CD14-positive monocyte (primary cell): ENCODE data around the gene SYNRG. TPM values are rescaled to one million over a fixed set of nuclear protein-coding genes. Genes with fewer than 3 reads are reported as not detected.

ENCODE experiments used
- DNase-seq, 3 donors: peaks; one replicate each; pipeline ENCODE4 v3.0.0-alpha.2; 2011 to 2022
- H2AFZ ChIP-seq: 2 replicates; pipeline ENCODE4 v1.6.0; 2012; ENCODE audit warnings: mild to moderate bottlenecking, low read depth, low read length, inconsistent platforms; ENCODE audit not compliant: insufficient read depth, poor library complexity, severe bottlenecking
- H3K27ac ChIP-seq, 2 donors: 1 replicate in 1 of 2; 2 replicates in 1 of 2; pipeline ENCODE4 v1.5.1; 2012 to 2013; ENCODE audit warnings: low read length in 2 of 2, control low read depth in 1 of 2, inconsistent platforms in 1 of 2, low read depth in 1 of 2, mild to moderate bottlenecking in 1 of 2
- H3K27me3 ChIP-seq, 2 donors: one replicate each; pipeline versions ENCODE4 v1.6.0 to v1.6.1; 2011 to 2013; ENCODE audit warnings: low read length in 2 of 2; ENCODE audit not compliant: control insufficient read depth in 2 of 2, insufficient read depth in 2 of 2
- H3K36me3 ChIP-seq, 2 donors: replicated peaks in 1 of 2; 1 replicate in 1 of 2; 2 replicates in 1 of 2; pipeline versions ENCODE4 v1.5.1 to v1.6.1; 2012 to 2013; ENCODE audit warnings: low read length in 2 of 2, control low read depth in 1 of 2, inconsistent platforms in 1 of 2, mild to moderate bottlenecking in 1 of 2; ENCODE audit not compliant: insufficient read depth in 2 of 2, control insufficient read depth in 1 of 2
- H3K4me1 ChIP-seq, 2 donors: 1 replicate in 1 of 2; 2 replicates in 1 of 2; pipeline versions ENCODE4 v1.5.1 to v1.6.1; 2012 to 2013; ENCODE audit warnings: low read length in 2 of 2, control low read depth in 1 of 2, inconsistent platforms in 1 of 2, mild to moderate bottlenecking in 1 of 2, moderate library complexity in 1 of 2; ENCODE audit not compliant: insufficient read depth in 2 of 2, control insufficient read depth in 1 of 2
- H3K4me2 ChIP-seq: replicated peaks from 2 replicates; pipeline ENCODE3; 2012; ENCODE audit warnings: low read length, moderate library complexity, mild to moderate bottlenecking; ENCODE audit not compliant: poor library complexity, severe bottlenecking; ENCODE audit errors: extremely low read depth
- H3K4me3 ChIP-seq, 3 experiments: fragments of 200-600 bp in 1 of 3; sonication (generic) in 1 of 3; replicated peaks in 1 of 3; 1 replicate in 2 of 3; 2 replicates in 1 of 3; pipeline ENCODE4 v1.5.1; 2011 to 2013; ENCODE audit warnings: low read length in 3 of 3, mild to moderate bottlenecking in 3 of 3, control low read depth in 2 of 3, low read depth in 2 of 3, inconsistent platforms in 1 of 3, moderate library complexity in 1 of 3
- H3K79me2 ChIP-seq: 2 replicates; pipeline ENCODE4 v1.6.0; 2012; ENCODE audit warnings: mild to moderate bottlenecking, control low read depth, inconsistent platforms, low read length, moderate library complexity; ENCODE audit not compliant: insufficient read depth
- H3K9ac ChIP-seq: 2 replicates; pipeline ENCODE4 v1.6.0; 2017; ENCODE audit warnings: low read length, mild to moderate bottlenecking; ENCODE audit not compliant: insufficient read depth, poor library complexity, severe bottlenecking
- H3K9me3 ChIP-seq, 2 donors: replicated peaks in 1 of 2; 1 replicate in 1 of 2; 2 replicates in 1 of 2; pipeline versions ENCODE4 v1.5.1 to v1.6.1; 2012 to 2013; ENCODE audit warnings: low read length in 2 of 2, control low read depth in 1 of 2; ENCODE audit not compliant: control insufficient read depth in 1 of 2, insufficient read depth in 1 of 2
- H4K20me1 ChIP-seq: 2 replicates; pipeline ENCODE4 v1.6.0; 2012; ENCODE audit warnings: mild to moderate bottlenecking, low read length, control low read depth, moderate library complexity; ENCODE audit not compliant: insufficient read depth
- H3K27ac Mint-ChIP-seq, 7 donors: one replicate each; pipeline ENCODE4 v1.8.0; 2020; ENCODE audit warnings: mild to moderate bottlenecking in 7 of 7, mixed read lengths in 7 of 7, moderate library complexity in 6 of 7, inconsistent platforms in 2 of 7
- H3K27me3 Mint-ChIP-seq, 3 donors: one replicate each; pipeline ENCODE4 v1.8.0; 2021 to 2022; ENCODE audit warnings: low read depth in 3 of 3, mild to moderate bottlenecking in 3 of 3, mixed read lengths in 3 of 3, moderate library complexity in 3 of 3, inconsistent platforms in 1 of 3
- H3K36me3 Mint-ChIP-seq, 2 donors: one replicate each; pipeline ENCODE4 v1.8.0; 2020; ENCODE audit warnings: mixed read lengths in 2 of 2, inconsistent platforms in 1 of 2, mild to moderate bottlenecking in 1 of 2
- H3K4me1 Mint-ChIP-seq: one replicate; pipeline ENCODE4 v1.8.0; 2020; ENCODE audit warnings: mild to moderate bottlenecking, mixed read lengths
- H3K4me3 Mint-ChIP-seq, 2 donors: one replicate each; pipeline ENCODE4 v1.8.0; 2020; ENCODE audit warnings: mild to moderate bottlenecking in 2 of 2, mixed read lengths in 2 of 2, moderate library complexity in 1 of 2
- H3K9me3 Mint-ChIP-seq, 7 donors: one replicate each; pipeline ENCODE4 v1.8.0; 2020 to 2022; ENCODE audit warnings: mixed read lengths in 7 of 7, mild to moderate bottlenecking in 6 of 7, moderate library complexity in 6 of 7, inconsistent platforms in 2 of 7
- WGBS: methylation state at CpG from one replicate; pipeline ENCODE4 v1.1.5; 2013; ENCODE audit warnings: missing lambda C conversion rate; ENCODE audit not compliant: insufficient coverage; 5-methylcytosine and 5-hydroxymethylcytosine counted together
- intact Hi-C, 2 donors: fragments of 100-400 bp; cut with micrococcal nuclease; formaldehyde crosslinking; loops; one replicate each; pipeline versions ENCODE4 v1.15.0 to v1.15.1; 2023
- polyA plus RNA-seq, 3 donors: library from polyadenylated mRNA; depleted of rRNA in 1 of 3; unstranded in 2 of 3; stranded (reverse) in 1 of 3; fragments of 300-500 nt in 2 of 3; fragments of >200 nt in 1 of 3; fragmentation: Illumina TruSeq in 2 of 3; gene quantifications; 1 replicate in 2 of 3; 2 replicates in 1 of 3; pipeline ENCODE4 v1.2.3, GENCODE V29; 2012 to 2021
- TF ChIP-seq, protein P1 (sequence below): fragments of 200-600 bp; IDR thresholded peaks from one replicate; pipeline ENCODE4 v1.8.0; 2022; ENCODE audit warnings: antibody characterized with exemption, mild to moderate bottlenecking

SYNRG gene
- polyA plus RNA-seq, 3 donors: 13.1 to 17.5 (median 16.9) TPM

DNA sequence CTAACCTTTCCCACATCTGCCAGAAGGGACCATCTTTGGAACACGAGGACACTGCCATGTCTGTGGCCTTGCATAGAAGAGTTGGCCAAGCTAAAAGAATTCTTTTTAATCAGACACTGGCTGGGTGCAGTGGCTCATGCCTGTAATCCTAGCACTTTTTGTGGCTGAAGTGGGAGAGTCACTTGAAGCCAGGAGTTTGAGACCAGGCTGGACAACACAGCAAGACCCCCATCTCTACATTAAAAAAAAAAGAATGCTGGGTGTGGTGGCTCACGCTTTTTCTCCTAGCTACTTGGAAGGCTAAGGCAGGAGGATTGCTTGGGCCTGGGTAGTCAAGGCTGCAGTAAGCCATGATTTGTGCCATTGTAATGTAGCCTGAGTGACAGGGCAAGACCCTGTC is 128.8 kb downstream of the SYNRG start:
- H2AFZ ChIP-seq: no peak overlapping the region
- Mint-ChIP-seq H3K27ac (no peak overlapping the region), H3K9me3 (peaks cover 0 to 1% (median 0%) of the 10 kb centered on the region in 7 donors), H3K36me3 (peaks cover 43 to 44% of the 10 kb centered on the region in 2 donors), H3K4me3 (no peak overlapping the region), H3K27me3 (no peaks in the 10 kb centered on the region), H3K4me1 (peaks cover 7% of the 10 kb centered on the region)
- no CpG with 5 or more reads among the region's 2 CpGs for WGBS
- TF ChIP-seq, protein P1, sequence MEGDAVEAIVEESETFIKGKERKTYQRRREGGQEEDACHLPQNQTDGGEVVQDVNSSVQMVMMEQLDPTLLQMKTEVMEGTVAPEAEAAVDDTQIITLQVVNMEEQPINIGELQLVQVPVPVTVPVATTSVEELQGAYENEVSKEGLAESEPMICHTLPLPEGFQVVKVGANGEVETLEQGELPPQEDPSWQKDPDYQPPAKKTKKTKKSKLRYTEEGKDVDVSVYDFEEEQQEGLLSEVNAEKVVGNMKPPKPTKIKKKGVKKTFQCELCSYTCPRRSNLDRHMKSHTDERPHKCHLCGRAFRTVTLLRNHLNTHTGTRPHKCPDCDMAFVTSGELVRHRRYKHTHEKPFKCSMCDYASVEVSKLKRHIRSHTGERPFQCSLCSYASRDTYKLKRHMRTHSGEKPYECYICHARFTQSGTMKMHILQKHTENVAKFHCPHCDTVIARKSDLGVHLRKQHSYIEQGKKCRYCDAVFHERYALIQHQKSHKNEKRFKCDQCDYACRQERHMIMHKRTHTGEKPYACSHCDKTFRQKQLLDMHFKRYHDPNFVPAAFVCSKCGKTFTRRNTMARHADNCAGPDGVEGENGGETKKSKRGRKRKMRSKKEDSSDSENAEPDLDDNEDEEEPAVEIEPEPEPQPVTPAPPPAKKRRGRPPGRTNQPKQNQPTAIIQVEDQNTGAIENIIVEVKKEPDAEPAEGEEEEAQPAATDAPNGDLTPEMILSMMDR: no peak
- H4K20me1 ChIP-seq: no peaks in the 10 kb centered on the region
- H3K9me3 ChIP-seq: no peaks in the 10 kb centered on the region
- H3K79me2 ChIP-seq: no peaks in the 10 kb centered on the region
- no peak overlapping the region for H3K4me3 ChIP-seq
- H3K27me3 ChIP-seq: no peaks in the 10 kb centered on the region
- H3K27ac ChIP-seq: no peak overlapping the region
- H3K36me3 ChIP-seq: peaks cover 28 to 50% of the 10 kb centered on the region in 2 donors
- H3K4me1 ChIP-seq: peaks cover 0 to 7% of the 10 kb centered on the region in 2 donors
- no peak overlapping the region for H3K9ac ChIP-seq
- intact Hi-C loops: no loop called here
- H3K4me2 ChIP-seq: no peak overlapping the region
- DNase-seq: no peak

DNA sequence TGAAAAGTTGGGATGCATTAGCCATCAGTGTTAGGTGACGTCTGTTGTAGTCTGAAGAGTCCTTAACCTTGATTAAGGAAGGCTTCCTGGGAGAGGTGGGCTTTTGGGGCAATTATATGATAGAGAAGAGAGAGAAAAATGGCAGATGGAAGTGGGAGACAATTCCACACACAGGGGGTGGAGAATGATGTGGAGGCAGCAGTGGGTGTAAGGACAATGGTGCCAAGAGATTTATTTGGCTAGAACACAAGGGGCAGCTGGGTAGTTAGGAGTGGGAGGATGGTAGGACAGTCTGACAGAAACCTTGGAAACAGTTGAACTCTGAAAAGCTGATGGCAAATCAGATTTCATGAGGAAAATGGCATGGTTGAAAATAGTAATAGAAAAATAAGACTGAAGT is 130.2 kb downstream of the SYNRG start:
- peaks cover 7% of the 10 kb centered on the region for H3K4me1 Mint-ChIP-seq
- DNase-seq: no peak
- TF ChIP-seq, protein P1: no peak
- peak overlapping the region in 1 of 7 donors; percentile 6 for H3K27ac Mint-ChIP-seq
- Histone ChIP-seq H3K36me3 (peaks cover 34 to 58% of the 10 kb centered on the region in 2 donors), H4K20me1 (no peaks in the 10 kb centered on the region), H3K4me2 (no peak overlapping the region), H3K27me3 (no peaks in the 10 kb centered on the region), H3K4me1 (peaks cover 0 to 8% of the 10 kb centered on the region in 2 donors), H3K4me3 (no peak overlapping the region), H3K27ac (no peak overlapping the region), H3K9me3 (no peaks in the 10 kb centered on the region), H3K79me2 (no peaks in the 10 kb centered on the region), H3K9ac (no peak overlapping the region), H2AFZ (no peak overlapping the region)
- WGBS: no CpG with 5 or more reads among the region's 1 CpG
- no peak overlapping the region for H3K4me3 Mint-ChIP-seq
- H3K27me3 Mint-ChIP-seq: no peaks in the 10 kb centered on the region
- H3K9me3 Mint-ChIP-seq: no peaks in the 10 kb centered on the region
- intact Hi-C loops: no loop called here
- peaks cover 49 to 52% of the 10 kb centered on the region in 2 donors for H3K36me3 Mint-ChIP-seq
